Ovary (tissue), 9 donors: Measurements from ENCODE around the gene LAMA1. TPM values are rescaled to one million over a fixed set of nuclear protein-coding genes. Genes with fewer than 3 reads are reported as not detected.

Experiments
- DNase-seq, 5 donors: peaks; one replicate each; pipeline ENCODE4 v3.0.0-alpha.2; 2019 to 2020
- H3K27ac ChIP-seq, 2 donors: fragments of 200-600 bp; one replicate each; pipeline versions ENCODE4 v1.5.1 to v1.8.0; 2019 to 2022
- H3K27me3 ChIP-seq: fragments of 200-600 bp; one replicate; pipeline ENCODE4 v1.8.0; 2022
- H3K36me3 ChIP-seq: fragments of 200-600 bp; sonication (generic); one replicate; pipeline ENCODE4 v1.5.1; 2019
- H3K4me1 ChIP-seq: one replicate; pipeline ENCODE4 v1.8.1; 2013; ENCODE audit warnings: mild to moderate bottlenecking, moderate library complexity; ENCODE audit not compliant: insufficient read depth
- H3K4me3 ChIP-seq: fragments of 200-600 bp; sonication (generic); one replicate; pipeline ENCODE4 v1.5.1; 2017
- H3K9me3 ChIP-seq, 2 donors: fragments of 200-600 bp in 1 of 2; sonication (generic) in 1 of 2; one replicate each; pipeline versions ENCODE4 v1.5.1 to v1.8.1; 2013 to 2019; ENCODE audit warnings: mild to moderate bottlenecking in 1 of 2, moderate library complexity in 1 of 2
- EP300 ChIP-seq: sonication (generic); formaldehyde crosslinking; IDR thresholded peaks from one replicate; pipeline ENCODE4 v1.6.1; 2017; ENCODE audit warnings: antibody characterized with exemption
- POLR2A ChIP-seq: fragments of 450-650 bp; IDR thresholded peaks from one replicate; pipeline ENCODE4 v1.6.1; 2017; ENCODE audit warnings: antibody characterized with exemption, mild to moderate bottlenecking, moderate library complexity
- WGBS, 3 donors: extraction: QIAGEN DNeasy Blood & Tissue Kit in 1 of 3; methylation state at CpG; one replicate each; pipeline versions ENCODE4 v1.1.5 to v1.1.7; 2013 to 2017; 5-methylcytosine and 5-hydroxymethylcytosine counted together
- intact Hi-C, 4 donors: fragments of 100-400 bp; cut with DNase I; formaldehyde crosslinking; loops; one replicate each; pipeline versions ENCODE4 v1.11.0 to v1.15.1; 2022 to 2023
- polyA plus RNA-seq, 2 donors: library from polyadenylated mRNA; stranded (reverse); fragments of 200-250 nt in 1 of 2; fragments of 350-450 nt in 1 of 2; fragmentation: Illumina TruSeq in 1 of 2; extraction: RNeasy Lipid Tissue Mini Kit (QIAGEN cat#74804) in 1 of 2; gene quantifications; one replicate each; pipeline ENCODE4 v1.2.3, GENCODE V29; 2013 to 2014
- total RNA-seq, 7 donors: library from RNA; depleted of rRNA in 2 of 7; stranded (reverse); fragments of >200 nt in 2 of 7; fragmentation: NEBNext Ultra II Directional in 3 of 7; extraction: Animal tissue kit (Norgen Biotek cat#: 25700) in 3 of 7; gene quantifications; one replicate each; pipeline versions ENCODE4 v1.1.0 to v1.2.4, GENCODE V29; 2016 to 2023
- TF ChIP-seq, protein P1 (sequence below), 3 donors: fragments of 450-650 bp in 2 of 3; fragments of 200-600 bp in 1 of 3; IDR thresholded peaks; one replicate each; pipeline versions ENCODE4 v1.5.1 to v1.8.0; 2016 to 2022; ENCODE audit warnings: antibody characterized with exemption in 3 of 3, mild to moderate bottlenecking in 1 of 3
- donor health status: DM: no; HTN: no; CAD: no; lungs with moderate emphysema.
- donor health status: DM: no; HTN: no; CAD: no.
- donor health status: Bipolar disorder and iron deficiency.
- donor health status: DM: yes; HTN: yes; CAD: no.
- donor health status: DM: no; HTN: no; CAD: no.
- donor health status: DM: yes; HTN: yes; CAD: no.

Gene LAMA1
- total and polyA plus RNA-seq, 9 donors: 1.1 to 10.8 (median 3.8) TPM

DNA sequence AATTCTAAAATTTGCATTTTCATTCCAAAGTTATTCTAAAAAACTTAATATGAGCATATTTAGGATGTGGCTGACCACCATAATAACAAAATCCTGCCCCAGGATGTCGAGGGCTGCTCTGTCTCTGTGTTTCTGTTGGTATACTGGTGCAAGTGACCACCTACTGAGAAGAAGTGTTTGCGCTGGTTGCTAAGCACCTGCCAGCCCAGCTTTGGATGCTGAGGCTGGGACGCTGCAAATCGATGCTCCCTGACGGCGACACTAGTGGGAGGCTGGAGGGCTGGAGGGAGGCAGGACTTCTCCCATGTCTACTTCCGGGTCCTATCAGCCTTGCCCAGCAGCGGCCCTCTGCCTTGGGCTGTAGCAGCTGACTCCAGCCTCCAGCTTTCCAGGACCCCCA lies 45.0 kb downstream of the LAMA1 start:
- H3K4me1 ChIP-seq: no peaks in the 10 kb centered on the region
- no peak for DNase-seq
- intact Hi-C loops: no loop called here
- H3K9me3 ChIP-seq: no peaks in the 10 kb centered on the region
- no peaks in the 10 kb centered on the region for H3K36me3 ChIP-seq
- TF ChIP-seq EP300 (no peak), POLR2A (no peak)
- TF ChIP-seq, protein P1, sequence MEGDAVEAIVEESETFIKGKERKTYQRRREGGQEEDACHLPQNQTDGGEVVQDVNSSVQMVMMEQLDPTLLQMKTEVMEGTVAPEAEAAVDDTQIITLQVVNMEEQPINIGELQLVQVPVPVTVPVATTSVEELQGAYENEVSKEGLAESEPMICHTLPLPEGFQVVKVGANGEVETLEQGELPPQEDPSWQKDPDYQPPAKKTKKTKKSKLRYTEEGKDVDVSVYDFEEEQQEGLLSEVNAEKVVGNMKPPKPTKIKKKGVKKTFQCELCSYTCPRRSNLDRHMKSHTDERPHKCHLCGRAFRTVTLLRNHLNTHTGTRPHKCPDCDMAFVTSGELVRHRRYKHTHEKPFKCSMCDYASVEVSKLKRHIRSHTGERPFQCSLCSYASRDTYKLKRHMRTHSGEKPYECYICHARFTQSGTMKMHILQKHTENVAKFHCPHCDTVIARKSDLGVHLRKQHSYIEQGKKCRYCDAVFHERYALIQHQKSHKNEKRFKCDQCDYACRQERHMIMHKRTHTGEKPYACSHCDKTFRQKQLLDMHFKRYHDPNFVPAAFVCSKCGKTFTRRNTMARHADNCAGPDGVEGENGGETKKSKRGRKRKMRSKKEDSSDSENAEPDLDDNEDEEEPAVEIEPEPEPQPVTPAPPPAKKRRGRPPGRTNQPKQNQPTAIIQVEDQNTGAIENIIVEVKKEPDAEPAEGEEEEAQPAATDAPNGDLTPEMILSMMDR (IDR thresholded peaks at IDR 0.05): no peak
- no peak overlapping the region for H3K27ac ChIP-seq
- no peak overlapping the region for H3K4me3 ChIP-seq
- 88 to 95% (median 91%) methylated on average over 8 of the region's 8 CpGs for WGBS, 3 donors
- H3K27me3 ChIP-seq: no peaks in the 10 kb centered on the region

DNA sequence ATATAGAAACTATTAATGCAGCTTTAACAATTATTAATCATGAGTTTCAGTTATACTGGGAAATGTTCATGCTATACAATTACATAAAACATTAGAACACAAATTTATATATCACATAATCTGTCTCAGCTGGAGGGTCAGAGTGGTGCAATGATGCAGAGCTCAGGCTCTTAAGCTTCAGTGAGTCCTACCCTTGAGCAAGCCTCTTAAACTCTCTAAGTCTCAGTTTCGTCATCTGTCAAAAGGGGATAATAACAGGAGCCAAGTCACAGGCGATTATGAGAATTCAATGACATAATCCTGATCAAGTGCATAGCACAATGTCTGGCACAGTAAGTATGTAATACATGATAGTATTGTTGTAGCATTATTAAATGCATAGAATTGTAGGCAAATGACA lies 46.0 kb downstream of the LAMA1 start:
- 95 to 96% (median 96%) methylated on average over 2 of the region's 2 CpGs for whole genome bisulfite sequencing, 3 donors
- intact Hi-C loops: no loop called here
- TF ChIP-seq POLR2A (no peak), EP300 (no peak)
- TF ChIP-seq, protein P1 (IDR thresholded peaks at IDR 0.05): no peak

DNA sequence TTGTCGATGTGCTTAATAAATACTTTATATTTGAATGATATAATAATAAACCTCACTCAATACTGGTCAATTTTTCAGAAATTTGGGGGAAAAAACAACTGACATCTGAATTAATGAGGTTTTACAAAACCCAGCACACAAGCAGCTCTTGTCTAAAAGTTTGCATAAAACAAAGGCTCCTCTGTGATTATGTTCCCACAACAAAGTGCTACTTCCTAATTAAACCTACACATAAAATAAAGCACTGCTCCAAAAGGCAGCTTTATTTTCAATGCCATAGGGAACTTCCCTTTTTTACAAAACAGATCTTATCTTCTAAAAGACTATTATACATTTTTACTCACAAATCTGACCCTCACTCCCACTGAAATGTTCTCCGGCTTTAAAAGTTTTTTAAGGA lies 47.1 kb downstream of the LAMA1 start:
- TF ChIP-seq, protein P1 (IDR thresholded peaks at IDR 0.05): no peak
- TF ChIP-seq EP300: no peak
- no peak for TF ChIP-seq POLR2A
- WGBS, 3 donors: 30 to 58% (median 40%) methylated on average over 2 of the region's 2 CpGs
- intact Hi-C loops: no loop called here

More for the DNA sequence above, 46.0 kb downstream of the LAMA1 start:
- no peak for DNase-seq
- H3K36me3 ChIP-seq: no peaks in the 10 kb centered on the region
- H3K4me3 ChIP-seq: no peak overlapping the region
- no peaks in the 10 kb centered on the region for H3K27me3 ChIP-seq
- no peaks in the 10 kb centered on the region for H3K4me1 ChIP-seq
- no peaks in the 10 kb centered on the region for H3K9me3 ChIP-seq
- no peak overlapping the region for H3K27ac ChIP-seq

GRCh38 chr18:7068871-7069590 lies 48.6 kb downstream of the LAMA1 start:
- no peaks in the 10 kb centered on the region for H3K36me3 ChIP-seq
- no peaks in the 10 kb centered on the region for H3K27me3 ChIP-seq
- H3K4me3 ChIP-seq: no peak overlapping the region
- WGBS, 3 donors: 64 to 72% (median 72%) methylated on average over 9 of the region's 9 CpGs
- DNase-seq: no peak
- H3K4me1 ChIP-seq: no peaks in the 10 kb centered on the region
- H3K27ac ChIP-seq: no peak overlapping the region
- TF ChIP-seq, protein P1 (IDR thresholded peaks at IDR 0.05): no peak
- no peak for TF ChIP-seq POLR2A
- no peak for TF ChIP-seq EP300
- no peaks in the 10 kb centered on the region for H3K9me3 ChIP-seq
- intact Hi-C loops: loop anchor here in 2 of 4 donors (10.0 kb wide), 2 partner anchors 46 to 886 kb away; partner anchors contain the start of gene LAMA1 (in 1 of the 2)

More for the DNA sequence above, 47.1 kb downstream of the LAMA1 start:
- Histone ChIP-seq H3K27me3 (no peaks in the 10 kb centered on the region), H3K27ac (no peak overlapping the region), H3K4me3 (no peak overlapping the region), H3K9me3 (no peaks in the 10 kb centered on the region), H3K4me1 (no peaks in the 10 kb centered on the region), H3K36me3 (no peaks in the 10 kb centered on the region)
- DNase-seq: no peak
